Measurements from ENCODE around the gene NMRAL1. TPM values are rescaled to one million over a fixed set of nuclear protein-coding genes. Genes with fewer than 3 reads are reported as not detected.

The NMRAL1 gene
- total RNA-seq, 1 donor from 2014 or later: 7.3 TPM

Other genes with a start within 250 kb of the NMRAL1 start
- 400 TPM for gene SRL, start 232.5 kb downstream of the NMRAL1 start, total RNA-seq
- gene TFAP4, start 201.6 kb downstream of the NMRAL1 start, total RNA-seq: 1.4 TPM
- gene GLIS2, start 158.6 kb downstream of the NMRAL1 start, total RNA-seq: 31.4 TPM
- 43.3 TPM for gene PAM16, start 123.3 kb downstream of the NMRAL1 start, total RNA-seq
- gene VASN, start 102.8 kb downstream of the NMRAL1 start, total RNA-seq: 6.3 TPM
- gene CORO7, start 58.0 kb downstream of the NMRAL1 start, total RNA-seq: 11.9 TPM
- gene DNAJA3, start 48.8 kb downstream of the NMRAL1 start, total RNA-seq: 50.7 TPM
- gene HMOX2, start 1.8 kb upstream of the NMRAL1 start, total RNA-seq: 69.1 TPM
- 42.1 TPM for gene CDIP1, start 64.1 kb upstream of the NMRAL1 start, total RNA-seq
- 0.11 TPM for gene C16orf96, start 81.7 kb upstream of the NMRAL1 start, total RNA-seq
- 25.1 TPM for gene UBALD1, start 140.3 kb upstream of the NMRAL1 start, total RNA-seq
- gene MGRN1, start 150.2 kb upstream of the NMRAL1 start, total RNA-seq: 45.3 TPM
- gene NUDT16L1, start 218.9 kb upstream of the NMRAL1 start, total RNA-seq: 43.7 TPM